Loucy (cell line): ENCODE results near the gene GPR151.

ENCODE experiments used
- EZH2phosphoT487 ChIP-seq: fragments of 200-600 bp; IDR thresholded peaks from 2 replicates; pipeline ENCODE4 v1.6.1; 2018; ENCODE audit warnings: antibody characterized with exemption, mild to moderate bottlenecking, moderate library complexity, borderline replicate concordance
- TF ChIP-seq, protein P1 (sequence below): fragments of 200-600 bp; sonication (generic); conservative IDR thresholded peaks from 2 replicates; pipeline ENCODE4 v1.5.1; 2014; ENCODE audit warnings: mild to moderate bottlenecking, antibody characterized with exemption, low read length

DNA sequence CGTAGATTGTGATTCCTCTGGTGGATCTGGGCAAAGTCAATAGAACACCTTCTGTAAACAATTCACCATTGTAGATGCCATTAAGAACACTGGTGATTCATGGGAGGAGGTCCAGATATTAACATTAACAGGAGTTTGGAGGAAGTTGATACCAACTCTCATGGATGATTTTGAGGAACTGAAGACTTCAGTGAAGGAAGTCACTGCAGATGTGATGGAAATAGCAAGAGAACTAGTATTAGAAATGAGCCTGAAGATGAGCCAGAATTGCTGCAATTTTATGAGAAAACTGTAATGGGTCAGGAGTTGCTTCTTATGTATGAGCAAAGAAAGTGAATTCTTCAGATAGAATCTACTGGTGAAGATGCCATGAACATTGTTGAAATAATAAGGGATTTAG, 41.9 kb downstream of the GPR151 start:
- TF ChIP-seq, protein P1, sequence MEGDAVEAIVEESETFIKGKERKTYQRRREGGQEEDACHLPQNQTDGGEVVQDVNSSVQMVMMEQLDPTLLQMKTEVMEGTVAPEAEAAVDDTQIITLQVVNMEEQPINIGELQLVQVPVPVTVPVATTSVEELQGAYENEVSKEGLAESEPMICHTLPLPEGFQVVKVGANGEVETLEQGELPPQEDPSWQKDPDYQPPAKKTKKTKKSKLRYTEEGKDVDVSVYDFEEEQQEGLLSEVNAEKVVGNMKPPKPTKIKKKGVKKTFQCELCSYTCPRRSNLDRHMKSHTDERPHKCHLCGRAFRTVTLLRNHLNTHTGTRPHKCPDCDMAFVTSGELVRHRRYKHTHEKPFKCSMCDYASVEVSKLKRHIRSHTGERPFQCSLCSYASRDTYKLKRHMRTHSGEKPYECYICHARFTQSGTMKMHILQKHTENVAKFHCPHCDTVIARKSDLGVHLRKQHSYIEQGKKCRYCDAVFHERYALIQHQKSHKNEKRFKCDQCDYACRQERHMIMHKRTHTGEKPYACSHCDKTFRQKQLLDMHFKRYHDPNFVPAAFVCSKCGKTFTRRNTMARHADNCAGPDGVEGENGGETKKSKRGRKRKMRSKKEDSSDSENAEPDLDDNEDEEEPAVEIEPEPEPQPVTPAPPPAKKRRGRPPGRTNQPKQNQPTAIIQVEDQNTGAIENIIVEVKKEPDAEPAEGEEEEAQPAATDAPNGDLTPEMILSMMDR: no peak
- TF ChIP-seq EZH2phosphoT487: no peak
